GM12878 (cell line): Measurements from ENCODE around the gene IL34. TPM values are rescaled to one million over a fixed set of nuclear protein-coding genes. Genes with fewer than 3 reads are reported as not detected.

ENCODE experiments used
- ATAC-seq: fragments of 200-7000 bp; cut with Tn5 transposase; 3 replicates; pipeline ENCODE4 v1.9.1; 2020; ENCODE audit warnings: mild to moderate bottlenecking, moderate library complexity
- BruUV-seq: library from RNA; stranded (reverse); fragments of 400-500 nt; replicated peaks from 2 replicates; lab custom pipeline; 2021; lab: Mats Ljungman, UMichigan
- CTCF ChIA-PET: fragments of 300-600 bp; sonication (Branson Sonifier 250); formaldehyde crosslinking; extraction: SDS; loops from one replicate; lab custom pipeline; 2021; ENCODE audit warnings: inconsistent platforms; lab: Yijun Ruan, JAX
- POLR2A ChIA-PET: fragments of 350-600 bp; formaldehyde crosslinking; extraction: SDS; loops from one replicate; lab custom pipeline; 2021; ENCODE audit warnings: inconsistent platforms; lab: Charles Lee
- RAD21 ChIA-PET: fragments of 300-600 bp; sonication (Branson Sonifier 250); formaldehyde crosslinking; loops from one replicate; lab custom pipeline; 2023; ENCODE audit warnings: antibody characterized with exemption; ENCODE audit not compliant: unreplicated experiment; lab: Charles Lee
- SMC1A ChIA-PET: fragments of 300-600 bp; sonication (Branson Sonifier 250); formaldehyde crosslinking; loops from one replicate; lab custom pipeline; 2023; ENCODE audit not compliant: unreplicated experiment, uncharacterized antibody; lab: Charles Lee
- DNase-seq: peaks from one replicate; pipeline ENCODE4 v3.0.0-alpha.2; 2011; ENCODE audit warnings: low read depth, low spot score
- FAIRE-seq: peaks from 3 replicates; lab custom pipeline; 2011; peaks lifted over from hg19 to GRCh38; lab: Jason Lieb, UNC
- H2AFZ ChIP-seq: 2 replicates; pipeline ENCODE4 v1.6.0; 2011; ENCODE audit warnings: low read depth, low read length, control low read depth; ENCODE audit not compliant: control insufficient read depth
- H3K27ac ChIP-seq: 2 replicates; pipeline ENCODE4 v1.5.1; 2011; ENCODE audit warnings: control low read depth; ENCODE audit not compliant: control insufficient read depth, insufficient read depth
- H3K27me3 ChIP-seq, 2 experiments: replicated peaks in 1 of 2; 2 replicates each; pipeline versions ENCODE4 v1.6.0 to v1.6.1; 2011; ENCODE audit warnings: low read length in 1 of 2; ENCODE audit not compliant: control insufficient read depth in 2 of 2, insufficient read depth in 2 of 2
- H3K36me3 ChIP-seq, 2 experiments: 2 replicates each; pipeline ENCODE4 v1.5.1; 2011; ENCODE audit warnings: low read length in 1 of 2; ENCODE audit not compliant: control insufficient read depth in 2 of 2, insufficient read depth in 2 of 2
- H3K4me1 ChIP-seq: 2 replicates; pipeline ENCODE4 v1.6.1; 2011; ENCODE audit warnings: mild to moderate bottlenecking, low read length, moderate library complexity, mixed read lengths; ENCODE audit not compliant: control insufficient read depth, insufficient read depth
- H3K4me2 ChIP-seq: 2 replicates; pipeline ENCODE4 v1.6.0; 2011; ENCODE audit warnings: control low read depth; ENCODE audit not compliant: control insufficient read depth, insufficient read depth
- H3K4me3 ChIP-seq: fragments of 200-600 bp; sonication (generic); 2 replicates; pipeline ENCODE4 v1.5.1; 2016
- H3K79me2 ChIP-seq: 2 replicates; pipeline ENCODE4 v1.6.0; 2011; ENCODE audit warnings: low read length; ENCODE audit not compliant: control insufficient read depth, insufficient read depth
- H3K9ac ChIP-seq: 2 replicates; pipeline ENCODE4 v1.8.0; 2011; ENCODE audit warnings: low read length, control low read depth, mixed read lengths; ENCODE audit not compliant: control insufficient read depth, insufficient read depth
- H3K9me3 ChIP-seq: replicated peaks from 3 replicates; pipeline ENCODE4 v1.5.1; 2011; ENCODE audit warnings: mild to moderate bottlenecking, low read length; ENCODE audit not compliant: control insufficient read depth, insufficient read depth
- H4K20me1 ChIP-seq: 2 replicates; pipeline ENCODE4 v1.6.0; 2011; ENCODE audit not compliant: control insufficient read depth, insufficient read depth
- CBX5 ChIP-seq: sonication (generic); IDR thresholded peaks from 2 replicates; pipeline ENCODE4 v1.6.1; 2016; ENCODE audit warnings: low read depth, moderate library complexity, mild to moderate bottlenecking, inconsistent platforms
- CEBPB ChIP-seq, 2 experiments: fragments of 150-350 bp in 1 of 2; IDR thresholded peaks; 2 replicates each; pipeline ENCODE4 v1.6.1; 2012 to 2014; ENCODE audit warnings: low read depth in 2 of 2, low read length in 2 of 2, borderline replicate concordance in 1 of 2, inconsistent platforms in 1 of 2
- FOXM1 ChIP-seq: IDR thresholded peaks from 2 replicates; pipeline ENCODE4 v1.6.1; 2012; ENCODE audit warnings: low read depth, mild to moderate bottlenecking, inconsistent platforms, low read length, moderate library complexity
- HCFC1 ChIP-seq: fragments of 150-350 bp; IDR thresholded peaks from 2 replicates; pipeline ENCODE4 v1.6.1; 2014; ENCODE audit warnings: low read length
- KAT2A ChIP-seq: conservative IDR thresholded peaks from 2 replicates; pipeline ENCODE4 v1.6.1; 2011; ENCODE audit warnings: low read depth, low read length; ENCODE audit not compliant: control insufficient read depth
- NFYA ChIP-seq: IDR thresholded peaks from 2 replicates; pipeline ENCODE4 v1.6.1; 2011; ENCODE audit warnings: low read depth, mild to moderate bottlenecking, low read length, improper control_type of control experiment, borderline replicate concordance
- NR2F1 ChIP-seq: fragments of 450-650 bp; conservative IDR thresholded peaks from 2 replicates; pipeline ENCODE4 v1.6.1; 2017; ENCODE audit warnings: mild to moderate bottlenecking
- RCOR1 ChIP-seq: conservative IDR thresholded peaks from 2 replicates; pipeline ENCODE4 v1.6.1; 2012; ENCODE audit warnings: low read depth, low read length, improper control_type of control experiment
- SIN3A ChIP-seq: IDR thresholded peaks from 2 replicates; pipeline ENCODE4 v1.6.1; 2012; ENCODE audit warnings: low read depth, low read length, improper control_type of control experiment
- SREBF2 ChIP-seq: IDR thresholded peaks from 2 replicates; pipeline ENCODE4 v1.6.1; 2012; ENCODE audit warnings: mild to moderate bottlenecking, low read length
- TCF3 ChIP-seq: IDR thresholded peaks from 2 replicates; pipeline ENCODE4 v1.6.1; 2012; ENCODE audit warnings: low read depth, mild to moderate bottlenecking, low read length, borderline replicate concordance; ENCODE audit not compliant: insufficient read depth
- ZNF217 ChIP-seq: fragments of 450-650 bp; IDR thresholded peaks from 2 replicates; pipeline ENCODE4 v1.6.1; 2017; ENCODE audit warnings: antibody characterized with exemption, mild to moderate bottlenecking
- WGBS: methylation state at CpG from one replicate; pipeline ENCODE4 v1.1.6; 2016; ENCODE audit warnings: low lambda C conversion rate; ENCODE audit not compliant: insufficient replicate concordance, insufficient coverage; ENCODE audit errors: missing lambda C conversion rate; 5-methylcytosine and 5-hydroxymethylcytosine counted together
- in situ Hi-C: fragments of 300-500 bp; cut with MboI; formaldehyde crosslinking; loops from 9 replicates; pipeline ENCODE4 v1.14.3; 2018; ENCODE audit warnings: mixed read lengths
- intact Hi-C: fragments of 100-400 bp; cut with micrococcal nuclease; formaldehyde crosslinking; loops from one replicate; pipeline ENCODE4 v1.14.2; 2022; ENCODE audit not compliant: unreplicated experiment
- polyA plus RNA-seq, 11 experiments: library from polyadenylated mRNA; depleted of rRNA in 4 of 11; unstranded in 6 of 11; stranded (reverse) in 5 of 11; fragments of >200 nt; fragmentation: Nextera tagmentation in 4 of 11; fragmentation: Illumina TruSeq in 1 of 11; extraction: Ambion mirVana in 4 of 11; extraction: Trizol in 1 of 11; gene quantifications; 1 replicate in 1 of 11; 2 replicates in 10 of 11; pipeline versions ENCODE4 v1.2.1 to v1.2.3, GENCODE V29; 2011 to 2016; ENCODE audit warnings: inconsistent platforms in 2 of 11, missing spikeins in 2 of 11, low read depth in 1 of 11
- total RNA-seq, 4 experiments: library from RNA; depleted of rRNA in 3 of 4; stranded (reverse); fragments of >200 nt in 3 of 4; fragmentation: Illumina TruSeq in 1 of 4; extraction: Trizol in 1 of 4; gene quantifications; 2 replicates each; pipeline versions ENCODE4 v1.2.1 to v1.2.3, GENCODE V29; 2013 to 2021
- TF ChIP-seq, protein P1 (sequence below): fragments of 450-650 bp; IDR thresholded peaks from 2 replicates; pipeline ENCODE4 v1.6.1; 2018; ENCODE audit warnings: borderline replicate concordance, mild to moderate bottlenecking; ENCODE audit not compliant: partially characterized antibody
- TF ChIP-seq, protein P2 (sequence below): fragments of 450-650 bp; IDR thresholded peaks from 2 replicates; pipeline ENCODE4 v1.6.1; 2017; ENCODE audit warnings: low read depth, mild to moderate bottlenecking, moderate library complexity
- TF ChIP-seq, protein P3 (sequence below): fragments of 450-650 bp; conservative IDR thresholded peaks from 2 replicates; pipeline ENCODE4 v1.6.1; 2017; ENCODE audit warnings: mild to moderate bottlenecking, moderate library complexity

IL34 gene
- total and polyA plus RNA-seq, 10 of the 15 experiments (the other 5 are each of a cell fraction or from before 2014, with no cell fraction given) = 0.27 to 0.40 TPM; not detected in 8

DNA sequence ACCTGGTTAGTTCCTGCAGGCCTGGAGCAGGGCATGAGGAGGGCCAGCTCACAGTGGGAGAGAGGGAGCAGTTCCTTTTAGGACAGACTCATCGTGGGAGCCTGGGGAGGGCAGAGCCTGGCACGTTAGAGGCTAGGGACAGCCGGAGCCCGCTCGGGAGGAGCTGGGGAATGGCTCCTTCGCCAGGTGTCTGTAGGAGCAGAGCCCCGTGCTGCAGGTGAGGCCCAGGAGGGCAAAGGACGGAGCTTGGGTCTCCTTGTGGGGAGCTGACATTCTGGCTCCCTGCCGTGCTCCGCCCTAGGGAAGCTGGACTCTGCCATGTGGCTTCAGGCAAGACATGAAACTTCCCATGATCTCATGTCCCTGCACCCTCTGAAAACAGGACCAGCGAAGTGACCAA, 58.2 kb downstream of the IL34 start:
- Histone ChIP-seq H4K20me1 (no peaks in the 10 kb centered on the region), H3K4me2 (no peak overlapping the region), H3K4me3 (no peak overlapping the region), H3K27ac (no peak overlapping the region), H3K4me1 (no peaks in the 10 kb centered on the region), H3K36me3 (peaks cover 0 to 5% of the 10 kb centered on the region in 2 experiments; a peak in 2 of 4 replicates), H3K27me3 (no peaks in the 10 kb centered on the region), H2AFZ (no peak overlapping the region), H3K79me2 (no peaks in the 10 kb centered on the region), H3K9ac (no peak overlapping the region), H3K9me3 (no peaks in the 10 kb centered on the region)
- ATAC-seq (no peak), FAIRE-seq (no peak), DNase-seq (no peak)
- CTCF ChIA-PET = no interaction called here
- SMC1A ChIA-PET = no interaction called here
- intact Hi-C loops = no loop called here
- WGBS = 89% methylated on average over 9 of the region's 11 CpGs
- RAD21 ChIA-PET = no interaction called here
- in situ Hi-C loops = no loop called here
- BruUV-seq = no TSS peak
- POLR2A ChIA-PET = no interaction called here
- no peak for TF ChIP-seq CBX5
- TF ChIP-seq SREBF2 = no peak
- TF ChIP-seq, protein P1, sequence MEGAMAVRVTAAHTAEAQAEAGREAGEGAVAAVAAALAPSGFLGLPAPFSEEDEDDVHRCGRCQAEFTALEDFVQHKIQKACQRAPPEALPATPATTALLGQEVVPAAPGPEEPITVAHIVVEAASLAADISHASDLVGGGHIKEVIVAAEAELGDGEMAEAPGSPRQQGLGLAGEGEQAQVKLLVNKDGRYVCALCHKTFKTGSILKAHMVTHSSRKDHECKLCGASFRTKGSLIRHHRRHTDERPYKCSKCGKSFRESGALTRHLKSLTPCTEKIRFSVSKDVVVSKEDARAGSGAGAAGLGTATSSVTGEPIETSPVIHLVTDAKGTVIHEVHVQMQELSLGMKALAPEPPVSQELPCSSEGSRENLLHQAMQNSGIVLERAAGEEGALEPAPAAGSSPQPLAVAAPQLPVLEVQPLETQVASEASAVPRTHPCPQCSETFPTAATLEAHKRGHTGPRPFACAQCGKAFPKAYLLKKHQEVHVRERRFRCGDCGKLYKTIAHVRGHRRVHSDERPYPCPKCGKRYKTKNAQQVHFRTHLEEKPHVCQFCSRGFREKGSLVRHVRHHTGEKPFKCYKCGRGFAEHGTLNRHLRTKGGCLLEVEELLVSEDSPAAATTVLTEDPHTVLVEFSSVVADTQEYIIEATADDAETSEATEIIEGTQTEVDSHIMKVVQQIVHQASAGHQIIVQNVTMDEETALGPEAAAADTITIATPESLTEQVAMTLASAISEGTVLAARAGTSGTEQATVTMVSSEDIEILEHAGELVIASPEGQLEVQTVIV = no peak
- TF ChIP-seq HCFC1 = no peak
- no peak for TF ChIP-seq FOXM1
- TF ChIP-seq, protein P2, sequence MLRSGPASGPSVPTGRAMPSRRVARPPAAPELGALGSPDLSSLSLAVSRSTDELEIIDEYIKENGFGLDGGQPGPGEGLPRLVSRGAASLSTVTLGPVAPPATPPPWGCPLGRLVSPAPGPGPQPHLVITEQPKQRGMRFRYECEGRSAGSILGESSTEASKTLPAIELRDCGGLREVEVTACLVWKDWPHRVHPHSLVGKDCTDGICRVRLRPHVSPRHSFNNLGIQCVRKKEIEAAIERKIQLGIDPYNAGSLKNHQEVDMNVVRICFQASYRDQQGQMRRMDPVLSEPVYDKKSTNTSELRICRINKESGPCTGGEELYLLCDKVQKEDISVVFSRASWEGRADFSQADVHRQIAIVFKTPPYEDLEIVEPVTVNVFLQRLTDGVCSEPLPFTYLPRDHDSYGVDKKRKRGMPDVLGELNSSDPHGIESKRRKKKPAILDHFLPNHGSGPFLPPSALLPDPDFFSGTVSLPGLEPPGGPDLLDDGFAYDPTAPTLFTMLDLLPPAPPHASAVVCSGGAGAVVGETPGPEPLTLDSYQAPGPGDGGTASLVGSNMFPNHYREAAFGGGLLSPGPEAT = no peak
- no peak for TF ChIP-seq NR2F1
- TF ChIP-seq RCOR1 = no peak
- TF ChIP-seq CEBPB (IDR thresholded peaks at IDR 0.05; ENCODE audit: borderline replicate concordance in 1 of 2, low read depth in 2 of 2, low read length in 2 of 2) = no peak
- TF ChIP-seq KAT2A = no peak
- TF ChIP-seq NFYA = no peak
- no peak for TF ChIP-seq TCF3
- TF ChIP-seq, protein P3, sequence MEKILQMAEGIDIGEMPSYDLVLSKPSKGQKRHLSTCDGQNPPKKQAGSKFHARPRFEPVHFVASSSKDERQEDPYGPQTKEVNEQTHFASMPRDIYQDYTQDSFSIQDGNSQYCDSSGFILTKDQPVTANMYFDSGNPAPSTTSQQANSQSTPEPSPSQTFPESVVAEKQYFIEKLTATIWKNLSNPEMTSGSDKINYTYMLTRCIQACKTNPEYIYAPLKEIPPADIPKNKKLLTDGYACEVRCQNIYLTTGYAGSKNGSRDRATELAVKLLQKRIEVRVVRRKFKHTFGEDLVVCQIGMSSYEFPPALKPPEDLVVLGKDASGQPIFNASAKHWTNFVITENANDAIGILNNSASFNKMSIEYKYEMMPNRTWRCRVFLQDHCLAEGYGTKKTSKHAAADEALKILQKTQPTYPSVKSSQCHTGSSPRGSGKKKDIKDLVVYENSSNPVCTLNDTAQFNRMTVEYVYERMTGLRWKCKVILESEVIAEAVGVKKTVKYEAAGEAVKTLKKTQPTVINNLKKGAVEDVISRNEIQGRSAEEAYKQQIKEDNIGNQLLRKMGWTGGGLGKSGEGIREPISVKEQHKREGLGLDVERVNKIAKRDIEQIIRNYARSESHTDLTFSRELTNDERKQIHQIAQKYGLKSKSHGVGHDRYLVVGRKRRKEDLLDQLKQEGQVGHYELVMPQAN = no peak
- no peak for TF ChIP-seq ZNF217
- TF ChIP-seq SIN3A = no peak
- TF ChIP-seq, all 136 proteins: peak for 0
